ENCODE measurements around the gene LEMD3. TPM values are rescaled to one million over a fixed set of nuclear protein-coding genes. Genes with fewer than 3 reads are reported as not detected.
A peak's percentile ranks its signal among the peaks of the same experiment; 100 is the strongest.

Gene LEMD3
- total and polyA plus RNA-seq, 2 donors (not counting 1 experiment from before 2014, with no cell fraction given): 11.5 to 18.5 TPM

DNA sequence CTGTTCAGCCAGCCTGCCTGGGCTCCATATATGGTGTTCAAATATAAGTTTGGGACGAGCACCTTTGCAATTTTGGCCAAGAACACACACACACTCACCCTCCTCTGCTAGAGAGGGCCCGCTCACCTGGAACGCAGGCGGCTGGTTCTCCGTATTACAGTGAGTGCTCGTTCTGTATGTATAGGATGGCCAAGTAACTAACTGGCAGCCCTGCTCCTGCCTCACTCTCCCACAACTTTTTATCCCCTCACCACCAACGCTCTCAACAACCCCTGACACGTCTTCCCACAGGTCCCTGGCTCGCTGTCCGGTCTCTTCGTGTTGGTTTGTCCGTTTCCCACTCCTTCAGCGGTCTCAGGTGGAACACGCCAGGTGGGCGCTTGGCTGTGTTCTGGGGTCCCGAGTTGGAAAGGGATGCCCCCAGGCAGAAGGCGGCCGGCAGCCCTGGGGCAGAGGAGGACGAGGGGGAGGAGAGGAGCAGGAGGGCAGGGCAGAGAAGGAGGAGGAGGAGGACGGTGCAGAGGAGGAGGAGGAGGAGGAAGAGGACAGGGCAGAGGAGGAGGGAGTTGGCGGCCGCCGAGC, 108.7 kb downstream of the LEMD3 start:
- Histone ChIP-seq H3K4me1 (ENCODE audit: control insufficient read depth, extremely low read depth, insufficient read depth, low read length) (peaks cover 3% of the 10 kb centered on the region), H3K9me3 (ENCODE audit: control insufficient read depth, insufficient read depth, low read depth, low read length) (no peaks in the 10 kb centered on the region), H3K9ac (ENCODE audit: insufficient read depth, low read length) (peak overlapping the region; percentile 91), H3K27me3 (ENCODE audit: control insufficient read depth, insufficient read depth, low read length) (no peaks in the 10 kb centered on the region), H2AFZ (ENCODE audit: low read length) (peak overlapping the region; percentile 93), H3K79me2 (ENCODE audit: control insufficient read depth, insufficient read depth, low read length) (peaks cover 38% of the 10 kb centered on the region), H3K27ac (ENCODE audit: insufficient read depth, low read length) (peak overlapping the region; percentile 90), H3K4me3 (replicated peaks in 1 of 4; ENCODE audit: control extremely low read depth in 1 of 4, insufficient read depth in 1 of 4, low read depth in 3 of 4, low read length in 4 of 4) (peak overlapping the region; percentile 48 to 95 (median 92)), H4K20me1 (ENCODE audit: control insufficient read depth, extremely low read depth, insufficient read depth, low read length) (no peaks in the 10 kb centered on the region), H3K4me2 (ENCODE audit: extremely low read depth, insufficient read depth, low read length) (peak overlapping the region; percentile 81), H3K36me3 (ENCODE audit: control insufficient read depth, insufficient read depth, low read length) (no peaks in the 10 kb centered on the region)
- DNase-seq (ENCODE audit: low read depth in 2 of 2): no peak
- TF ChIP-seq EZH2 (IDR thresholded peaks at IDR 0.05; ENCODE audit: low read length, missing control alignments) (no peak), CTCF (conservative IDR thresholded peaks at IDR 0.05 in 1 of 2, IDR thresholded peaks at IDR 0.05 in 1 of 2; ENCODE audit: low read depth in 1 of 2, low read length in 2 of 2) (no peak)

GRCh38 chr12:65278576-65279368, 109.4 kb downstream of the LEMD3 start, which contains the start of gene MSRB3:
Gene MSRB3, plus strand, starts transcription at chr12:65278683. Its CDS starts 29,897 bp downstream, at chr12:65308580.
- peaks cover 43% of the 10 kb centered on the region for H3K79me2 ChIP-seq (ENCODE audit: control insufficient read depth, insufficient read depth, low read length)

More at GRCh38 chr12:65278576-65279368, 109.4 kb downstream of the LEMD3 start, which contains the start of gene MSRB3:
- Histone ChIP-seq H3K27me3 (ENCODE audit: control insufficient read depth, insufficient read depth, low read length) (no peaks in the 10 kb centered on the region), H3K4me3 (replicated peaks in 1 of 4; ENCODE audit: control extremely low read depth in 1 of 4, insufficient read depth in 1 of 4, low read depth in 3 of 4, low read length in 4 of 4) (peak within 1 kb of the TSS; percentile 80 to 95 (median 92)), H3K9me3 (ENCODE audit: control insufficient read depth, insufficient read depth, low read depth, low read length) (no peaks in the 10 kb centered on the region), H3K36me3 (ENCODE audit: control insufficient read depth, insufficient read depth, low read length) (no peaks in the 10 kb centered on the region), H4K20me1 (ENCODE audit: control insufficient read depth, extremely low read depth, insufficient read depth, low read length) (no peaks in the 10 kb centered on the region), H3K4me1 (ENCODE audit: control insufficient read depth, extremely low read depth, insufficient read depth, low read length) (peaks cover 3% of the 10 kb centered on the region), H3K4me2 (ENCODE audit: extremely low read depth, insufficient read depth, low read length) (peak within 1 kb of the TSS; percentile 87), H2AFZ (ENCODE audit: low read length) (peak within 1 kb of the TSS; percentile 93), H3K27ac (ENCODE audit: insufficient read depth, low read length) (peak within 1 kb of the TSS; percentile 90), H3K9ac (ENCODE audit: insufficient read depth, low read length) (peak within 1 kb of the TSS; percentile 91)
- peak in 1 of 2 donors; percentile 23 for TF ChIP-seq CTCF (conservative IDR thresholded peaks at IDR 0.05 in 1 of 2, IDR thresholded peaks at IDR 0.05 in 1 of 2; ENCODE audit: low read depth in 1 of 2, low read length in 2 of 2)
- TF ChIP-seq EZH2 (IDR thresholded peaks at IDR 0.05; ENCODE audit: low read length, missing control alignments): no peak
- peak; percentile 78 to 81 for DNase-seq (ENCODE audit: low read depth in 2 of 2)

Measured in fibroblast of lung (primary cell).